ENCODE measurements around the gene NACA2. TPM values are rescaled to one million over a fixed set of nuclear protein-coding genes. Genes with fewer than 3 reads are reported as not detected.

NACA2 gene
- total and polyA plus RNA-seq, 2 of the 8 experiments (the other 6 are each of a cell fraction or from before 2014, with no cell fraction given) = not detected

DNA sequence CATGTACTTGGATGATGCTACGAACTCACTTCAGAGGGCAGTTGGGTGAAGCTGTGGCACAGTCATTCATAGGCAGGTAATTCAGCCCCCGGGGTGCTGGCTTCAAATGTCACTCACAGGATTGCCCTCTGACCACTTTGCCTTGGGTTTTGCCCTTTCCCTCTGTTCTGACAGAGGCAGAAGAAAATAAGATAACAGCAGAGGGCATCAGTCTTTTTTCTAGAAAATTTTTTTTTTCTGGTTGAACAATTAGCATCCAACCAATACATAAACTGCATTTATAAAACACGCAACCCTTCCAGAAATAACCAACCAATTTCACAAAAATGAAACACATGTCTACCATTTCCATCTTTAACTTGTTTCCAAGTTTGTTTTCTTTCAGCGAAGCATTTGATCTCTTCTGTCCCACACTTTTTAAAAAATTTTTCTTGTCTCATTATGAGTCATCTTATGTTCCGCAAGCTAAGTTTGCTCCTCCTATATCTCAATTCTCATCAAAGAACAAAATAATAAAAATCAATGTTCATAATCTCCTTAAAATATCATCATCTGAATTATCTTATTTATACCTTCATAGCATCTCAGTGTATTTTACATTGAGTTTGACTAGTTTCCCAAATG lies 15.6 kb downstream of the NACA2 start:
- TF ChIP-seq JUND (IDR thresholded peaks at IDR 0.05; ENCODE audit: low read length) (no peak), SIN3A (conservative IDR thresholded peaks at IDR 0.05 in 1 of 2, IDR thresholded peaks at IDR 0.05 in 1 of 2; ENCODE audit: low read depth in 1 of 2, low read length in 2 of 2) (no peak)
- no peak overlapping the region for H3K14ac ChIP-seq (ENCODE audit: insufficient read length)
- peak; percentile 60 for FAIRE-seq
- H4K91ac ChIP-seq (replicated peaks; ENCODE audit: insufficient read length, low read length) = no peak overlapping the region
- no peak overlapping the region for H2BK12ac ChIP-seq (ENCODE audit: low read depth, low read length)
- H3K36me3 ChIP-seq (ENCODE audit: control insufficient read depth in 2 of 4, insufficient read depth in 4 of 4, low read length in 3 of 4) = no peaks in the 10 kb centered on the region
- DNase-seq (ENCODE audit: low read depth in 1 of 2, low spot score in 2 of 2) = no peak
- no peaks in the 10 kb centered on the region for H3K4me1 ChIP-seq (replicated peaks in 1 of 4; ENCODE audit: control insufficient read depth in 3 of 4, insufficient read depth in 4 of 4, low read length in 3 of 4)
- no peak overlapping the region for H3K27ac ChIP-seq (ENCODE audit: low read depth, low read length)
- no peak overlapping the region for H2BK5ac ChIP-seq (ENCODE audit: low read depth, low read length)
- H3K79me2 ChIP-seq (ENCODE audit: control insufficient read depth in 1 of 2, insufficient read depth in 2 of 2, low read length in 2 of 2) = no peaks in the 10 kb centered on the region
- peaks cover 7 to 11% of the 10 kb centered on the region in 2 experiments; a peak in 2 of 4 replicates for H3K9me3 ChIP-seq (ENCODE audit: insufficient read depth in 2 of 2, low read depth in 1 of 2, low read length in 1 of 2)
- H2BK20ac ChIP-seq (ENCODE audit: low read length) = no peak overlapping the region
- no peak overlapping the region for H3K9ac ChIP-seq (replicated peaks in 1 of 4; ENCODE audit: extremely low read depth in 1 of 4, low read depth in 3 of 4, low read length in 3 of 4)
- no peak overlapping the region for H3K23ac ChIP-seq (ENCODE audit: insufficient read length)
- no peak overlapping the region for H3K4me2 ChIP-seq (ENCODE audit: insufficient read depth in 1 of 2, low read depth in 2 of 2, low read length in 2 of 2)
- no peak overlapping the region for H4K5ac ChIP-seq (ENCODE audit: insufficient read length, low read depth, low read length)
- no peak overlapping the region for H2BK120ac ChIP-seq (replicated peaks; ENCODE audit: low read depth, low read length)
- CTCF ChIA-PET (ENCODE audit: partially characterized antibody) = interaction anchor here (0.9 to 3.3 kb wide), 11 partner anchors 12 to 166 kb away, joined by 3 to 13 read pairs (median 4); no protein-coding TSS in a partner anchor
- H4K8ac ChIP-seq (ENCODE audit: extremely low read depth, insufficient read depth, low read length) = no peak overlapping the region
- H3K27me3 ChIP-seq (replicated peaks in 1 of 4; ENCODE audit: control insufficient read depth in 3 of 4, extremely low read depth in 1 of 4, insufficient read depth in 3 of 4, low read length in 3 of 4) = no peaks in the 10 kb centered on the region
- no peak overlapping the region for H3K56ac ChIP-seq (replicated peaks; ENCODE audit: insufficient read length, low read depth, low read length)
- no peak overlapping the region for H3K4ac ChIP-seq (replicated peaks; ENCODE audit: insufficient read length, low read depth, low read length)
- 84% methylated on average over 5 of the region's 5 CpGs; no CpG with 5 or more reads in 1 of the 2 experiments for WGBS, 2 experiments (ENCODE audit: extremely low coverage in 1 of 2, insufficient coverage in 1 of 2, insufficient read length in 1 of 2, insufficient replicate concordance in 2 of 2, low coverage in 1 of 2, low lambda C conversion rate in 2 of 2, missing lambda C conversion rate in 1 of 2)
- H3K23me2 ChIP-seq (ENCODE audit: low read depth, low read length) = no peaks in the 10 kb centered on the region
- H3K18ac ChIP-seq (ENCODE audit: extremely low read depth, low read length) = no peak overlapping the region
- H2BK15ac ChIP-seq (ENCODE audit: low read length) = no peak overlapping the region
- no peak overlapping the region for H2AK5ac ChIP-seq (ENCODE audit: low read depth, low read length)
- H3K79me1 ChIP-seq (ENCODE audit: low read depth, low read length) = no peaks in the 10 kb centered on the region
- H4K20me1 ChIP-seq (replicated peaks in 1 of 2; ENCODE audit: control insufficient read depth in 1 of 2, insufficient read depth in 2 of 2, low read length in 2 of 2) = no peaks in the 10 kb centered on the region
- no peak overlapping the region for H3K4me3 ChIP-seq (ENCODE audit: extremely low read depth in 1 of 4, insufficient read depth in 2 of 4, low read depth in 3 of 4, low read length in 4 of 4)
- POLR2A ChIA-PET (ENCODE audit: partially characterized antibody) = no interaction called here
- no peak overlapping the region for H2AFZ ChIP-seq (ENCODE audit: low read length)
